ENCODE data around the gene EFEMP2.
A peak's percentile ranks its signal among the peaks of the same experiment; 100 is the strongest.

- TF ChIP-seq CTCF (conservative IDR thresholded peaks at IDR 0.05; ENCODE audit: low read depth, low read length), result peak; percentile 65
- TF ChIP-seq EZH2 (IDR thresholded peaks at IDR 0.05; ENCODE audit: borderline replicate concordance, low read depth, low read length, poor library complexity, severe bottlenecking), result no peak
Observed at GRCh38 chr11:65851083-65851579, 21.5 kb downstream of the EFEMP2 start.

All from A673 (cell line).